ENCODE data around the gene EYS.

EYS gene

GRCh38 chr6:64238071-64238470 is 1469.0 kb downstream of the EYS start:
- Histone ChIP-seq H3K79me2 (ENCODE audit: control insufficient read depth, low read length) (no peaks in the 10 kb centered on the region), H3K9me2 (replicated peaks; ENCODE audit: control insufficient read depth, low read length) (no peaks in the 10 kb centered on the region), H3K4me2 (ENCODE audit: low read length) (no peak overlapping the region), H3K27me3 (ENCODE audit: control insufficient read depth, low read length) (no peaks in the 10 kb centered on the region), H3K9me3 (ENCODE audit: control insufficient read depth, insufficient read depth, low read length) (no peaks in the 10 kb centered on the region), H3F3A (ENCODE audit: control insufficient read depth, insufficient read depth) (no peaks in the 10 kb centered on the region), H3K4me3 (ENCODE audit: low read length) (no peak overlapping the region), H3K27ac (ENCODE audit: low read depth, low read length) (no peak overlapping the region), H3K36me3 (ENCODE audit: control insufficient read depth, low read length) (no peaks in the 10 kb centered on the region), H4K20me1 (ENCODE audit: control insufficient read depth, insufficient read depth, low read depth, low read length) (no peaks in the 10 kb centered on the region), H3K4me1 (ENCODE audit: control insufficient read depth, low read length) (no peaks in the 10 kb centered on the region)
- no peak for TF ChIP-seq EZH2phosphoT487 (IDR thresholded peaks at IDR 0.05; ENCODE audit: borderline replicate concordance, low read length)
- TF ChIP-seq CTCF (IDR thresholded peaks at IDR 0.05; ENCODE audit: low read depth, low read length, poor library complexity, severe bottlenecking), result no peak

GRCh38 chr6:64233746-64234145 is 1473.3 kb downstream of the EYS start:
- Histone ChIP-seq H3K79me2 (ENCODE audit: control insufficient read depth, low read length) (no peaks in the 10 kb centered on the region), H4K20me1 (ENCODE audit: control insufficient read depth, insufficient read depth, low read depth, low read length) (no peaks in the 10 kb centered on the region), H3K27me3 (ENCODE audit: control insufficient read depth, low read length) (no peaks in the 10 kb centered on the region), H3K9me2 (replicated peaks; ENCODE audit: control insufficient read depth, low read length) (no peaks in the 10 kb centered on the region), H3K4me2 (ENCODE audit: low read length) (no peak overlapping the region), H3F3A (ENCODE audit: control insufficient read depth, insufficient read depth) (no peaks in the 10 kb centered on the region), H3K4me3 (ENCODE audit: low read length) (no peak overlapping the region), H3K9me3 (ENCODE audit: control insufficient read depth, insufficient read depth, low read length) (no peaks in the 10 kb centered on the region), H3K27ac (ENCODE audit: low read depth, low read length) (no peak overlapping the region), H3K4me1 (ENCODE audit: control insufficient read depth, low read length) (no peaks in the 10 kb centered on the region), H3K36me3 (ENCODE audit: control insufficient read depth, low read length) (no peaks in the 10 kb centered on the region)
- no peak for TF ChIP-seq CTCF (IDR thresholded peaks at IDR 0.05; ENCODE audit: low read depth, low read length, poor library complexity, severe bottlenecking)
- no peak for TF ChIP-seq EZH2phosphoT487 (IDR thresholded peaks at IDR 0.05; ENCODE audit: borderline replicate concordance, low read length)

- no peak overlapping the region for H3K27ac ChIP-seq (ENCODE audit: low read depth, low read length)
- no peaks in the 10 kb centered on the region for H3F3A ChIP-seq (ENCODE audit: control insufficient read depth, insufficient read depth)
- H3K27me3 ChIP-seq (ENCODE audit: control insufficient read depth, low read length), result no peaks in the 10 kb centered on the region
- H3K9me2 ChIP-seq (replicated peaks; ENCODE audit: control insufficient read depth, low read length), result no peaks in the 10 kb centered on the region
- no peaks in the 10 kb centered on the region for H3K36me3 ChIP-seq (ENCODE audit: control insufficient read depth, low read length)
- no peak overlapping the region for H3K4me3 ChIP-seq (ENCODE audit: low read length)
- H4K20me1 ChIP-seq (ENCODE audit: control insufficient read depth, insufficient read depth, low read depth, low read length), result no peaks in the 10 kb centered on the region
- TF ChIP-seq CTCF (IDR thresholded peaks at IDR 0.05; ENCODE audit: low read depth, low read length, poor library complexity, severe bottlenecking) (no peak), EZH2phosphoT487 (IDR thresholded peaks at IDR 0.05; ENCODE audit: borderline replicate concordance, low read length) (no peak)
- H3K79me2 ChIP-seq (ENCODE audit: control insufficient read depth, low read length), result no peaks in the 10 kb centered on the region
- no peaks in the 10 kb centered on the region for H3K9me3 ChIP-seq (ENCODE audit: control insufficient read depth, insufficient read depth, low read length)
- no peak overlapping the region for H3K4me2 ChIP-seq (ENCODE audit: low read length)
- H3K4me1 ChIP-seq (ENCODE audit: control insufficient read depth, low read length), result no peaks in the 10 kb centered on the region
Observed at GRCh38 chr6:64231928-64232327, 1475.1 kb downstream of the EYS start.

GRCh38 chr6:64230530-64230929 is 1476.5 kb downstream of the EYS start:
- H3K4me3 ChIP-seq (ENCODE audit: low read length), result no peak overlapping the region
- no peak for TF ChIP-seq CTCF (IDR thresholded peaks at IDR 0.05; ENCODE audit: low read depth, low read length, poor library complexity, severe bottlenecking)
- TF ChIP-seq EZH2phosphoT487 (IDR thresholded peaks at IDR 0.05; ENCODE audit: borderline replicate concordance, low read length), result no peak
- no peaks in the 10 kb centered on the region for H3F3A ChIP-seq (ENCODE audit: control insufficient read depth, insufficient read depth)
- no peaks in the 10 kb centered on the region for H3K36me3 ChIP-seq (ENCODE audit: control insufficient read depth, low read length)
- H3K27ac ChIP-seq (ENCODE audit: low read depth, low read length), result no peak overlapping the region
- H3K9me2 ChIP-seq (replicated peaks; ENCODE audit: control insufficient read depth, low read length), result no peaks in the 10 kb centered on the region
- H4K20me1 ChIP-seq (ENCODE audit: control insufficient read depth, insufficient read depth, low read depth, low read length), result no peaks in the 10 kb centered on the region
- no peak overlapping the region for H3K4me2 ChIP-seq (ENCODE audit: low read length)
- H3K27me3 ChIP-seq (ENCODE audit: control insufficient read depth, low read length), result no peaks in the 10 kb centered on the region
- H3K9me3 ChIP-seq (ENCODE audit: control insufficient read depth, insufficient read depth, low read length), result no peaks in the 10 kb centered on the region
- no peaks in the 10 kb centered on the region for H3K4me1 ChIP-seq (ENCODE audit: control insufficient read depth, low read length)
- H3K79me2 ChIP-seq (ENCODE audit: control insufficient read depth, low read length), result no peaks in the 10 kb centered on the region
